ENCODE data around the gene PRAME. TPM values are rescaled to one million over a fixed set of nuclear protein-coding genes. Genes with fewer than 3 reads are reported as not detected.
"Not testable (repeated sequence)": the region's sequence is repeated elsewhere in the genome, so short reads cannot be mapped to it uniquely, and the experiment has no call there.

Gene PRAME
- total RNA-seq = 1 to 10 TPM in 1 of 2 donors, not detected in 1; 1.5 TPM
- polyA plus RNA-seq = under 1 TPM in 1 of 2 donors, not detected in 1; 0.02 TPM
- long read RNA-seq, donor 1 = 0 reads
- long read RNA-seq, donor 2 = 0 reads
- long read RNA-seq, donor 3 = 0 reads
- long read RNA-seq, donor 4 = 0 reads
- long read RNA-seq, donor 5 = 0 reads

DNA sequence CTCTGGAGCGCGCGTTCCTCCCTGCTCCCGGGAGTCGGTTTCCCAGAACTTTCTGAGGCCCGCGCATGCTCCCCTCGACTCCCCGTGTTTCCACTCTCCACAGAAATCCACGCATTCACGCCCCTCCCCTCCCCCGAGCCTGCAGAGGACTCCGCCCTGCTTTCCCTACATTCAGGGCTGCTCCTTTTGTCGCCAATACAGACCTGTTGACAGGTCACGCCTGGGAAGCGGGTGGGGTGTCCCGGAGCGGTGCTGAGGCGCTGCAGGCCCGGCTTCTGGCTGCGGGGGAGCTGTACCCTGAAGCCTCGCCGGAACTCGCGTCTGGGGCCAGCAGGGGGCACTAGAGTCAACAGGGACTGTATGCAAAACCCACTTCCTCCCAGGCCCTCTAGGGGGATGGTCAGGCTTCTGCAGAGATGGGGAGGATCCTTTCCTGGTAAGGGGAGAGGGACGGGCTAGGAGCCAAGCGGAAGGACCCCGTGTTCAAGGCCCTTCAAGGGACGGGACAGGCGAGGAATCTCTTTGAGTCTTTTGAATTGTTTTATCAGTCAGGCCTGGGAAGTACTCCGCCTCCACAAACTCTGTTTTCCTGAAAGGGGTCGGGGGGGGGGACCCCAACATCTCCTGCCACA is at the start of gene PRAME:
TSS of gene PRAME (minus strand) at position 294 of the 632 bp plus-strand sequence. CDS start 2,433 bp downstream, outside the sequence.
- Histone ChIP-seq H3K27me3 (ENCODE audit: control insufficient read depth in 3 of 3, insufficient read depth in 3 of 3, low read length in 2 of 3) (no peaks in the 10 kb centered on the region), H3K4me1 (ENCODE audit: control insufficient read depth in 5 of 5, insufficient read depth in 5 of 5, low read length in 5 of 5) (no peaks in the 10 kb centered on the region), H3K9ac (ENCODE audit: insufficient read depth in 1 of 2, low read length in 2 of 2) (no peak within 1 kb of the TSS), H3K9me3 (ENCODE audit: control insufficient read depth in 4 of 4, insufficient read depth in 3 of 4, low read length in 3 of 4) (no peaks in the 10 kb centered on the region), H3K36me3 (ENCODE audit: control insufficient read depth in 4 of 4, insufficient read depth in 4 of 4, low read length in 4 of 4) (no peaks in the 10 kb centered on the region), H3K4me3 (no peak within 1 kb of the TSS), H3K27ac (ENCODE audit: low read depth in 1 of 2, low read length in 1 of 2) (no peak within 1 kb of the TSS)
- peak; percentile 41 for ATAC-seq (ENCODE audit: insufficient read depth, low FRiP score)
- 55 to 60% methylated on average over 32 of the region's 32 CpGs for WGBS, 2 donors
- peak; percentile 11 to 61 (median 29) for DNase-seq
- peak; percentile 12 for TF ChIP-seq CTCF (IDR thresholded peaks at IDR 0.05; ENCODE audit: control extremely low read depth, extremely low read depth)

GRCh38 chr22:22608022-22608421 is 49.0 kb upstream of the PRAME start:
- not testable (repeated sequence) for DNase-seq; ATAC-seq (ENCODE audit: insufficient read depth, low FRiP score); H3K4me3 ChIP-seq; H3K36me3 ChIP-seq (ENCODE audit: control insufficient read depth in 4 of 4, insufficient read depth in 4 of 4, low read length in 4 of 4); H3K27ac ChIP-seq (ENCODE audit: low read depth in 1 of 2, low read length in 1 of 2); H3K27me3 ChIP-seq (ENCODE audit: control insufficient read depth in 3 of 3, insufficient read depth in 3 of 3, low read length in 2 of 3); H3K9me3 ChIP-seq (ENCODE audit: control insufficient read depth in 4 of 4, insufficient read depth in 3 of 4, low read length in 3 of 4); H3K9ac ChIP-seq (ENCODE audit: insufficient read depth in 1 of 2, low read length in 2 of 2); H3K4me1 ChIP-seq (ENCODE audit: control insufficient read depth in 5 of 5, insufficient read depth in 5 of 5, low read length in 5 of 5)
- WGBS, 2 donors = 94 to 99% methylated on average over 3 of the region's 3 CpGs

- no peak overlapping the region for H3K27ac ChIP-seq (ENCODE audit: low read depth in 1 of 2, low read length in 1 of 2)
- 56 to 67% methylated on average over 3 of the region's 3 CpGs for WGBS, 2 donors
- DNase-seq = no peak
- no peak overlapping the region for H3K4me3 ChIP-seq
- H3K4me1 ChIP-seq (ENCODE audit: control insufficient read depth in 5 of 5, insufficient read depth in 5 of 5, low read length in 5 of 5) = no peaks in the 10 kb centered on the region
- no peak overlapping the region for H3K9ac ChIP-seq (ENCODE audit: insufficient read depth in 1 of 2, low read length in 2 of 2)
- ATAC-seq (ENCODE audit: insufficient read depth, low FRiP score) = no peak
- H3K36me3 ChIP-seq (ENCODE audit: control insufficient read depth in 4 of 4, insufficient read depth in 4 of 4, low read length in 4 of 4) = no peaks in the 10 kb centered on the region
- peaks cover 0 to 3% (median 0%) of the 10 kb centered on the region in 4 donors for H3K9me3 ChIP-seq (ENCODE audit: control insufficient read depth in 4 of 4, insufficient read depth in 3 of 4, low read length in 3 of 4)
- no peak for TF ChIP-seq CTCF (IDR thresholded peaks at IDR 0.05; ENCODE audit: control extremely low read depth, extremely low read depth)
- no peaks in the 10 kb centered on the region for H3K27me3 ChIP-seq (ENCODE audit: control insufficient read depth in 3 of 3, insufficient read depth in 3 of 3, low read length in 2 of 3)
Observed at GRCh38 chr22:22605074-22605404, 46.0 kb upstream of the PRAME start.

DNA sequence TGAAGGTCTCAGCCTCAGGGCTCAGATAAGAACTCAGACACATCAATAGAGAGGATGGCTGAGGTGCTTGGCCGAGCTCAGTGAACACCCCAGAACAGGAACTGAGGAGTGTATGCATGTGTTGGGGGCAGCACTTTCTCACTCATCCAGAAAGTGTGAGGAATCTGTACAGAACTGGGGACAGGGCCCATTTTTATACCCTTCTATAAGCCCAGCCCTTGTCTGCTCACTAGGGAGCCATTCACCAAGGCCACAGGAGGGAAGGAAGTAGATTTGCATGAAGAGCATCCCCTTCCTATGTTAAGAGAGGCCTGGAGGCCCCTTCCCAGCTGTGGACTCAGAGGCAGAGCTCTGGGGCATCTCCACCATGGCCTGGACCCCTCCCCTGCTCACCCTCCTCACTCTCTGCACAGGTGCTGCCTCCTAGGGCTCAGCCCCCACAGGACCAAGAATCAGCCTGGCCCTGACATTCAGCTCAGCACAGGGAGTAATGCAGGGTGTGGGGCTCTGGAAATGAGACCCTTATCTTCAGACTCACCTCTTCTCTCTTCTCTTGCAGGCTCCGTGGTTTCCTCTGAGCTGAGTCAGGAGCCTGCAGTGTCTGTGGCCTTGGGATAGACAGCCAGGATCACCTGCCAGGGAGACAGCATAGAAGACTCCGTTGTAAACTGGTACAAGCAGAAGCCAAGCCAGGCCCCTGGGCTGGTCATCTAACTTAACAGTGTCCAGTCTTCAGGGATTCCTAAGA is 45.4 kb upstream of the PRAME start:
- 78 to 84% methylated on average over 3 of the region's 3 CpGs for WGBS, 2 donors
- DNase-seq (no peak), ATAC-seq (ENCODE audit: insufficient read depth, low FRiP score) (no peak)
- no peaks in the 10 kb centered on the region for H3K27me3 ChIP-seq (ENCODE audit: control insufficient read depth in 3 of 3, insufficient read depth in 3 of 3, low read length in 2 of 3)
- no peak overlapping the region for H3K4me3 ChIP-seq
- no peak overlapping the region for H3K27ac ChIP-seq (ENCODE audit: low read depth in 1 of 2, low read length in 1 of 2)
- H3K4me1 ChIP-seq (ENCODE audit: control insufficient read depth in 5 of 5, insufficient read depth in 5 of 5, low read length in 5 of 5) = no peaks in the 10 kb centered on the region
- H3K9ac ChIP-seq (ENCODE audit: insufficient read depth in 1 of 2, low read length in 2 of 2) = no peak overlapping the region
- H3K9me3 ChIP-seq (ENCODE audit: control insufficient read depth in 4 of 4, insufficient read depth in 3 of 4, low read length in 3 of 4) = peaks cover 0 to 3% (median 0%) of the 10 kb centered on the region in 4 donors
- H3K36me3 ChIP-seq (ENCODE audit: control insufficient read depth in 4 of 4, insufficient read depth in 4 of 4, low read length in 4 of 4) = no peaks in the 10 kb centered on the region
- TF ChIP-seq CTCF (IDR thresholded peaks at IDR 0.05; ENCODE audit: control extremely low read depth, extremely low read depth) = no peak
